SJCRH30 (cell line): ENCODE data around the gene TCF25. TPM values are rescaled to one million over a fixed set of nuclear protein-coding genes. Genes with fewer than 3 reads are reported as not detected.
A peak's percentile ranks its signal among the peaks of the same experiment; 100 is the strongest.
"Not testable (repeated sequence)": the region's sequence is repeated elsewhere in the genome, so short reads cannot be mapped to it uniquely, and the experiment has no call there.

Experiments used
- DNase-seq, 2 experiments: peaks; one replicate each; pipeline ENCODE4 v3.0.0-alpha.2; 2015 to 2020
- H3K27ac ChIP-seq: fragments of 250-450 bp; sonication (Bioruptor Pico); 2 replicates; pipeline ENCODE4 v1.5.1; 2020; ENCODE audit warnings: mild to moderate bottlenecking, moderate library complexity
- H3K27me3 ChIP-seq: fragments of 250-450 bp; sonication (Bioruptor Pico); 2 replicates; pipeline ENCODE4 v1.5.1; 2020; ENCODE audit warnings: mild to moderate bottlenecking, moderate library complexity
- H3K36me3 ChIP-seq: fragments of 250-450 bp; sonication (Bioruptor Pico); 2 replicates; pipeline ENCODE4 v1.5.1; 2020; ENCODE audit warnings: mild to moderate bottlenecking, moderate library complexity
- H3K4me1 ChIP-seq: fragments of 250-450 bp; sonication (Bioruptor Pico); 2 replicates; pipeline ENCODE4 v1.5.1; 2020; ENCODE audit warnings: mild to moderate bottlenecking, moderate library complexity
- H3K4me3 ChIP-seq: fragments of 250-450 bp; sonication (Bioruptor Pico); 2 replicates; pipeline ENCODE4 v1.5.1; 2020; ENCODE audit warnings: mild to moderate bottlenecking, moderate library complexity
- H3K9me3 ChIP-seq: fragments of 250-450 bp; sonication (Bioruptor Pico); replicated peaks from 2 replicates; pipeline ENCODE4 v1.5.1; 2020; ENCODE audit warnings: mild to moderate bottlenecking, moderate library complexity
- total RNA-seq: library from RNA; depleted of rRNA; stranded (reverse); fragments of >200 nt; shearing (Covaris generic); gene quantifications from 2 replicates; pipeline ENCODE4 v1.2.3, GENCODE V29; 2014

The TCF25 gene
- total RNA-seq, 1 experiment from 2014 or later, result 65.9 TPM

GRCh38 chr16:89922884-89923639, 49.7 kb downstream of the TCF25 start, which contains the start of gene TUBB3:
Gene TUBB3 (plus strand): TSS chr16:89923342. CDS start chr16:89923402, 60 bp downstream.
- no peaks in the 10 kb centered on the region for H3K27me3 ChIP-seq
- peaks cover 25% of the 10 kb centered on the region; the same call in 1 of the 2 replicates for H3K4me1 ChIP-seq
- H3K9me3 ChIP-seq, result no peaks in the 10 kb centered on the region
- H3K4me3 ChIP-seq, result peak within 1 kb of the TSS; percentile 73
- no peaks in the 10 kb centered on the region for H3K36me3 ChIP-seq
- H3K27ac ChIP-seq, result peak within 1 kb of the TSS; percentile 64
- DNase-seq, result peak; percentile 76 to 80

DNA sequence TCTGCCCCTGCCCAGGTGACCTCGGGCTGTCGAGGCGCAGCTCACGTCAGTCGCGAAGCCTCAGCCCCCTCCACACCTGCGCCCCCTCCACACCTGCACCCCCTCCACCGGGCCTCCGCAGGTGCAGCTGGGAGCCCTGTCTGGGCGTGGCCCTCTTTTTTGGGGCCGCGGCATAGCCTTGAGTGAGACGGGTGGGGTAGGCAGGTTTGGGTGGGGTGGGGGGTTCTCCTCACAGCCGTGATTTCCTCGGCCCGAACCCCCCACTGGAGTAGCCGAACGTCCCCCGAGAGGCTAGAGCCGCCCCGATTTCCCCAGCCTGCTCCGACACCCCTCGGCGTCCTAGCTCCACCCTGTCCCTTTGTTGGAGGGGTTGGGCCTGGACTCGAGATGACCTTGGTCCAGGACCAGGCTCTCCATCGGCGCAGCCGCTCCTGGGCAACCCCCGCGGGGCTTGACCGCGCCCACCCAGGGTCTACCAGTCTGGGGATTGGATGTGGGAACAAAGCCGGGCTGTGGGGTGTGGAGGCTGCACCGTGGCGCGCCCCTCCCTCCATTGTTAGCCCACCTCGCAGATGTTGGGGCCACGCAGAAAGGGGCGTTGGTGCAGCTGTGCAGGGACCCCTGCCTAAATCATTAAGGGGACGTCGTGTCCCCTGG, 50.4 kb downstream of the TCF25 start:
- H3K27me3 ChIP-seq, result no peaks in the 10 kb centered on the region
- H3K4me3 ChIP-seq, result peak overlapping the region; percentile 73
- no peak overlapping the region for H3K27ac ChIP-seq
- peak; percentile 32 to 37 for DNase-seq
- no peaks in the 10 kb centered on the region for H3K9me3 ChIP-seq
- no peaks in the 10 kb centered on the region for H3K36me3 ChIP-seq
- peaks cover 25% of the 10 kb centered on the region; the same call in 1 of the 2 replicates for H3K4me1 ChIP-seq

DNA sequence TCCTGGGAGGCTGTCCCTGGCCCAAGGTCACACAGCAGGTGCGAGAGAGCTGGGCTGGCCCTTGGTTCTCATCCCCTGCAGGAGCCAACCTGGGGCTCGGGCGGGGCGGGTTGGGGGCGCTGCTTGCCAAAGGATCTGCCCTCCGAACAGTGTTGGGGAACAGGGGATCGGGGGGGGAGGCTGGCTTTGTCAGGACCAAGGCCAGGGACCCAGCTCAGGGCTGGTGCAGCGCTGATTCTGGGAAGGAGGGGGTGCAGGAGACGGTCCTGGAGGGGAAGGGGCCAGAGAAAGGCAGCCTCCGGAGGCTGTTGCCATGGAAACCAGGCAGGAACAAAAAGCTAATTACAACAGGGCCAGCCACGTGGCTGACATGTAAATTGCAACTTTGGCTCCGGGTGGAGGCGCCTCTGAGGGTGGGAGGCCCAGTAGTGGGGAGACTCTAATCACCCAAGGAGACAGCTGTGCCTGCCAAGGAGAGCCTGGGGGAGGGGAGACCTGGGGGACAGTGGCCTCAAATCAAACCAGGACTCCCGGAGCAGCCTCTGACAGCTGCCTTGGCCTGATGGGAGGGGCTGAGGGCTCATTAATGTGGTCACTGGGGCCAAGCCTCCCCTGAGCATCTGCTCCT, 51.0 kb downstream of the TCF25 start:
- H3K9me3 ChIP-seq, result no peaks in the 10 kb centered on the region
- DNase-seq, result peak; percentile 87 to 89
- H3K4me1 ChIP-seq, result peaks cover 25% of the 10 kb centered on the region; the same call in 1 of the 2 replicates
- H3K36me3 ChIP-seq, result no peaks in the 10 kb centered on the region
- H3K27me3 ChIP-seq, result no peaks in the 10 kb centered on the region
- peak overlapping the region; percentile 73 for H3K4me3 ChIP-seq
- no peak overlapping the region for H3K27ac ChIP-seq

- Histone ChIP-seq H3K9me3 (no peaks in the 10 kb centered on the region), H3K27ac (no peak overlapping the region)
Observed at GRCh38 chr16:89924925-89925307, 51.5 kb downstream of the TCF25 start.

DNA sequence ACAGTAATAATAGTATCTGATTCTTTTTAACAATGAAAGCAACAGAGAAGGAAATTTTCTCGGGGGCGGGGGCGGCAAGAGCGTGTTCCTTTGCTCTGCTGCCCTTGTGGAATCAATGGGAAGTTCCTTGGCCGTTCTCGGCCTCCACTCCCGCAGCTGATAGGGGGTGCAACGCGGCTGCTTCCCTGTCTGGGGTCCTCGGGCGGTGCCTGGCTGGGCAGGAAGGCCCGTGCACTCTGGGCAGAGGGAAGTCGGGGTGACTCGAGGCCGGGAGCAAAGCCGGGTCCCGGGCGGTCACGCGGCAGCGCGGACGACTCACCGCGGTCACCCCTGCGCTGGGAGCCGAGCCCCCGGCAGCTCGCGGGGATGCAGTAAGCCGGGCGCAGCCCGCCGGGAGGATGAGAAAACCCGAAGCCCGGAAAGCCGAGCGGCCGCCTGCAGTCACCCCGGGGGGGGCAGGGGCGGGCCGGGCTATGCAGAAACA, 52.2 kb downstream of the TCF25 start:
- H3K27me3 ChIP-seq, result no peaks in the 10 kb centered on the region
- H3K9me3 ChIP-seq, result no peaks in the 10 kb centered on the region
- no peak overlapping the region for H3K27ac ChIP-seq
- H3K4me3 ChIP-seq, result peak overlapping the region; percentile 60
- DNase-seq, result no peak
- H3K36me3 ChIP-seq, result no peaks in the 10 kb centered on the region
- H3K4me1 ChIP-seq, result peaks cover 25% of the 10 kb centered on the region; the same call in 1 of the 2 replicates

More at GRCh38 chr16:89924925-89925307, 51.5 kb downstream of the TCF25 start:
- DNase-seq, result no peak
- Histone ChIP-seq H3K36me3 (no peaks in the 10 kb centered on the region), H3K27me3 (no peaks in the 10 kb centered on the region), H3K4me3 (no peak overlapping the region), H3K4me1 (peaks cover 25% of the 10 kb centered on the region; the same call in 1 of the 2 replicates)

GRCh38 chr16:89931305-89931896, 58.0 kb downstream of the TCF25 start:
- Histone ChIP-seq H3K4me1 (no peaks in the 10 kb centered on the region), H3K36me3 (no peaks in the 10 kb centered on the region)
- no peak for DNase-seq

DNA sequence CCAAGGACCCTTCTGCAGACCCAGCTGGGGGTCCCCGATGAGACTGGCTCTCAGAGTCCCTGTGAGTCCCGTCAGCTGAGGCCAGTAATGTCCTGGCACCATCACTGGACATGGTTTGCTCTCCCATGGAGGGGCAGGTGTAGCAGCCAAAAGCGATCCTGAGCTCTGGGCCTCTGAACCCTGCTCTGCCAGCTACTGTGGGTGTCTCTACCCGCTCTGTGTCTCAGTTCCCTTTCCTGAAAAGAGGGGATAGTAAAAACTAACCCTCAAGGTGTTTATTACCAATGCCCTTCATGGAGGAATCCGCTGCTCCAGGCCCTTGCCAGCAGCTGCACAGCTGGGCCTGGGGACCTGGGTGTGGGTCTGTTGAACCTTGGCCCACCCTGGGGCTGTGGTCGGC, 58.6 kb downstream of the TCF25 start:
- H3K4me3 ChIP-seq, result no peak overlapping the region
- no peak for DNase-seq
- no peaks in the 10 kb centered on the region for H3K4me1 ChIP-seq
- H3K27ac ChIP-seq, result no peak overlapping the region
- no peaks in the 10 kb centered on the region for H3K36me3 ChIP-seq
- no peaks in the 10 kb centered on the region for H3K27me3 ChIP-seq
- H3K9me3 ChIP-seq, result no peaks in the 10 kb centered on the region

More at GRCh38 chr16:89931305-89931896, 58.0 kb downstream of the TCF25 start:
- H3K27me3 ChIP-seq, result no peaks in the 10 kb centered on the region
- no peak overlapping the region for H3K4me3 ChIP-seq
- H3K27ac ChIP-seq, result no peak overlapping the region
- no peaks in the 10 kb centered on the region for H3K9me3 ChIP-seq

DNA sequence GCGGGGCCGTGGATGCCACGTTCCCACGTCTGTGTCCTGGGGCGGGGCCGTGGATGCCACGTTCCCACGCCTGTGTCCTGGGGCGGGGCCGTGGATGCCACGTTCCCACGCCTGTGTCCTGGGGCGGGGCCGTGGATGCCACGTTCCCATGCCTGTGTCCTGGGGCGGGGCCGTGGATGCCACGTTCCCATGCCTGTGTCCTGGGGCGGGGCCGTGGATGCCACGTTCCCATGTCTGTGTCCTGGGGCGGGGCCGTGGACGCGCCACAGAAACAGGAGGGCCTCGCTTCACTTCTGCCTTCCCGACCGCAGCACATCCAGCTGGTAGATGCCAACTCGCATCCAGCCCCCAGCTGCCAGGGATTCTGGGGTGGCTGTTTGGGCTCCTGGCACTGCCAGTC, 60.6 kb downstream of the TCF25 start:
- not testable (repeated sequence) for H3K4me3 ChIP-seq, H3K27me3 ChIP-seq, H3K36me3 ChIP-seq, H3K4me1 ChIP-seq, DNase-seq, H3K27ac ChIP-seq, H3K9me3 ChIP-seq

GRCh38 chr16:89934611-89935553, 61.5 kb downstream of the TCF25 start:
- Histone ChIP-seq H3K9me3 (no peaks in the 10 kb centered on the region), H3K36me3 (no peaks in the 10 kb centered on the region), H3K27me3 (no peaks in the 10 kb centered on the region), H3K4me3 (no peak overlapping the region), H3K4me1 (no peaks in the 10 kb centered on the region), H3K27ac (no peak overlapping the region)
- DNase-seq, result no peak

DNA sequence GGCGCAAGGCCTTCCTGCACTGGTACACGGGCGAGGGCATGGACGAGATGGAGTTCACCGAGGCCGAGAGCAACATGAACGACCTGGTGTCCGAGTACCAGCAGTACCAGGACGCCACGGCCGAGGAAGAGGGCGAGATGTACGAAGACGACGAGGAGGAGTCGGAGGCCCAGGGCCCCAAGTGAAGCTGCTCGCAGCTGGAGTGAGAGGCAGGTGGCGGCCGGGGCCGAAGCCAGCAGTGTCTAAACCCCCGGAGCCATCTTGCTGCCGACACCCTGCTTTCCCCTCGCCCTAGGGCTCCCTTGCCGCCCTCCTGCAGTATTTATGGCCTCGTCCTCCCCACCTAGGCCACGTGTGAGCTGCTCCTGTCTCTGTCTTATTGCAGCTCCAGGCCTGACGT, 62.2 kb downstream of the TCF25 start:
- not testable (repeated sequence) for H3K36me3 ChIP-seq, H3K27me3 ChIP-seq, DNase-seq, H3K27ac ChIP-seq, H3K4me3 ChIP-seq, H3K9me3 ChIP-seq, H3K4me1 ChIP-seq

GRCh38 chr16:89936034-89936433, 62.6 kb downstream of the TCF25 start:
- no peaks in the 10 kb centered on the region for H3K36me3 ChIP-seq
- no peaks in the 10 kb centered on the region for H3K4me1 ChIP-seq
- no peaks in the 10 kb centered on the region for H3K9me3 ChIP-seq
- no peak overlapping the region for H3K4me3 ChIP-seq
- no peaks in the 10 kb centered on the region for H3K27me3 ChIP-seq
- no peak for DNase-seq
- H3K27ac ChIP-seq, result no peak overlapping the region

DNA sequence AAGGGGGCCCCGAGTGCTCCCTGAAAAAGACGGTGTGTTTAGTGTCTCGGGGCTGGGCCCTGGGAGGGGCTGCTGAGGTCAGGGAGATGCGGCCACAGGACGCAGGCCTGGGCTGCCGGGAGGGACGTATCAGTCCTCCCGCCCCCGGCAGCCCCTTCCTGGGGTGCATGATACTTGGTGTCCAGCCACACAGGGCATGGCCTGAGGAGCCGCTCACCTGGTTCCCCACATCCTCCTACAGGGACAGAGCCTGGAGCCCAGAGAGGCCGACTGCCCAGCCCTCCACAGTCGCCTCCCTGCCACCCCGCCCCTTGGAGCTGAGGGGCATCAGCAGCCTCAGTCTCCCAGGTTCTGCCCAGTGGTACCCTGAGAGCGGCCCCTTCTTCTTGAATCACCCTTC, 63.1 kb downstream of the TCF25 start:
- no peak overlapping the region for H3K4me3 ChIP-seq
- H3K36me3 ChIP-seq, result no peaks in the 10 kb centered on the region
- H3K27ac ChIP-seq, result no peak overlapping the region
- no peaks in the 10 kb centered on the region for H3K9me3 ChIP-seq
- no peaks in the 10 kb centered on the region for H3K27me3 ChIP-seq
- no peaks in the 10 kb centered on the region for H3K4me1 ChIP-seq
- no peak for DNase-seq

GRCh38 chr16:89936981-89937380, 63.6 kb downstream of the TCF25 start:
- Histone ChIP-seq H3K4me3 (no peak overlapping the region), H3K4me1 (no peaks in the 10 kb centered on the region), H3K27me3 (no peaks in the 10 kb centered on the region), H3K36me3 (no peaks in the 10 kb centered on the region), H3K9me3 (no peaks in the 10 kb centered on the region), H3K27ac (no peak overlapping the region)
- no peak for DNase-seq
